HG02610 (cell line): ENCODE data around the gene FRAS1.
"Not testable (repeated sequence)": the region's sequence is repeated elsewhere in the genome, so short reads cannot be mapped to it uniquely, and the experiment has no call there.

Experiments
- ATAC-seq: cut with Tn5 transposase; IDR thresholded peaks from one replicate; pipeline ENCODE4 v1.9.1; 2021; ENCODE audit warnings: mild to moderate bottlenecking, moderate library complexity; ENCODE audit not compliant: unreplicated experiment

Gene FRAS1

DNA sequence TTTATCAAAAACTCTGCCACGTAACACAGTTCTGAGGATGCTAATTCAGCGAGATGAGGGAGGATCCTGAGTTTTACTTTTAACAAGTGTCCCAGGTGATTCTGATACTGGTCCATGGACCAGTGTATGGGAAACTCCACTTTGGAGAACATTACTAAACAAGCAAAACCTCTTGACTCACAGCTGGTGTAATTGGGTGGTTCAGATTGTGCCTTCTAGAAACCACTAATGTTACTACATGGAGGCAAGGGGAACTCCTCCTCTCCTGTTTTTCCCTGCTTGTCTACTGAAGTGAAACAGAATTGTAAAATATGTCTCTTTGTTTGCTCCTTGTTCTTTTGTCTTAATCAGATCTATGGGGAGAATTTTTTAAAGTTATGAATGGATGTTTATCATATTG is 62.6 kb downstream of the FRAS1 start:
- ATAC-seq = no peak

DNA sequence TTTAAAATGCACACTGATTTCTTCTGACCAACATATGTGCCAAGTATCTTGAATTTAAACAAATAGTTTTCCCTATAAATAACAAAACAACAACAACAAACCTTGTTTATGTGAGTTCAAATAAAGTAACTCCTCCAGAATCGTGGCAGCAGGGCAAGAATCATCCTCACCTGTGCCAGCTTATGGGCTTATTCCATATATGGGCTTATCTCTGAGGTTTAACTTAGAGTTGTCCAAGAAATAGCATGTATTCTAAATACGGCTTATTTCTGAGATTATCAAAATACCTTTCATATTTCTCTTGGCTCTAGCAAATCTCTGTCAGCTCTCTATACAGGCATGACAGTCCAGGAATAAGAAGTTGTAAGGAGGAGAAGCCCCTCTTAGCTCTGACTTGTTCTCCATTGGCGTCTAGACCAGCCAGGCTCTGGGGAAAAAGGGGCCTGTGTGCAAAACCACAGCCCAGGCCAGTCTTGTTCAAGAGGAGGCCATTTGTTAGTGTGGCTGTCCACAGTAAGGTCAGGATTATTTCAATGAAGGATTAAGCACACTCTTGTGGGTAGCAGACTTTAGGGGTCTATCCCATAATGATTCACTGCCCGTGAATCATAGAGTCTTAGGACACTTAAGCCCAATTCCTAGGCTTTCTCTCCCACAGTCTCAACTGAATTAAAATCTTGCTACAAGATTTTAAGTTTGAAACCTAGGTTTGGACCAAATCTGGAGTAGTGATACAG is 63.2 kb downstream of the FRAS1 start:
- ATAC-seq = no peak

DNA sequence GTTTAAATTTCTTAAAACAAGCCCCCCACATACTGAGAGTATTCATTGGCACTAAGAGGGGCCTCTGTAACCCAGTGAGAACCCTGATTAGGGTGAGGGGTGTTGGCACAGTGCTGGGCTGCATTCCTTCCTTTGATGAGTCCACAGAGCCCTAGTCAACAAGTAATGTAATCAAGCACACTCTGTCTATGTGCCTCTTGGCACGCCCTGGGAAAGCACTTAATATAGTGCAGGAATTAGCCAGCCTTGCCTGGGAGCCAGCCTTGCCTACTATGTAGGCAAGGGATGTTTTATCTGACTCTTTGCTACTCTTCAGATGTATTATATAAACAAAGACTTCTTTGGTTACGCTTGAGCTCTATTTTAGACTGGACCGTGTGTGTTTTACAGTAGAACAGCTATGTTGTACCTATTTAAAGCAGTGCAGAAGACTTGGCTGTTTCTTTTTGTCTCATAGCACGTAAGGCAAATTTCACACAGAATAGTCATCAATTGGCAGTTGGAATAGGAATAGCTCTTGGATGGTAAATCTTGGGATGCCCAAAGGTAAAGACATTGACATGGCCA is 64.3 kb downstream of the FRAS1 start:
- ATAC-seq = no peak

DNA sequence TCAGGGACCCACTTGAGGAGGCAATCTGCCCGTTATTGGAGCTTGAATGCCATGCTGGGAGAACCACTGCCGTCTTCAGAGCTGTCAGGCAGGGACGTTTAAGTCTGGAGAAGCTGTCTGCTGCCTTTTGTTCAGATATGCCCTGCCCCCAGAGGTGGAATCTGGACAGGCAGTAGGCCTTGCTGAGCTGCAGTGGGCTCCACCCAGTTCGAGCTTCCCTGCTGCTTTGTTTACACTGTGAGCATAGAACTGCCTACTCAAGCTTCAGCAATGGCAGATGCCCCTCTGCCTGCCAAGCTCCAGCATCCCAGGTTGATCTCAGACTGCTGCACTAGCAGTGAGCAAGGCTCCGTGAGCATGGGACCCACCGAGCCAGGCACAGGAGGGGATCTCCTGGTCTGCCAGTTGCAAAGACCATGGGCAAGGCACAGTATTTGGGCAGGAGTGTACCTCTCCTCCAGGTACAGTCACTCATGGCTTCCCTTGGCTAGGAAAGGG is 68.8 kb downstream of the FRAS1 start:
- not testable (repeated sequence) for ATAC-seq

DNA sequence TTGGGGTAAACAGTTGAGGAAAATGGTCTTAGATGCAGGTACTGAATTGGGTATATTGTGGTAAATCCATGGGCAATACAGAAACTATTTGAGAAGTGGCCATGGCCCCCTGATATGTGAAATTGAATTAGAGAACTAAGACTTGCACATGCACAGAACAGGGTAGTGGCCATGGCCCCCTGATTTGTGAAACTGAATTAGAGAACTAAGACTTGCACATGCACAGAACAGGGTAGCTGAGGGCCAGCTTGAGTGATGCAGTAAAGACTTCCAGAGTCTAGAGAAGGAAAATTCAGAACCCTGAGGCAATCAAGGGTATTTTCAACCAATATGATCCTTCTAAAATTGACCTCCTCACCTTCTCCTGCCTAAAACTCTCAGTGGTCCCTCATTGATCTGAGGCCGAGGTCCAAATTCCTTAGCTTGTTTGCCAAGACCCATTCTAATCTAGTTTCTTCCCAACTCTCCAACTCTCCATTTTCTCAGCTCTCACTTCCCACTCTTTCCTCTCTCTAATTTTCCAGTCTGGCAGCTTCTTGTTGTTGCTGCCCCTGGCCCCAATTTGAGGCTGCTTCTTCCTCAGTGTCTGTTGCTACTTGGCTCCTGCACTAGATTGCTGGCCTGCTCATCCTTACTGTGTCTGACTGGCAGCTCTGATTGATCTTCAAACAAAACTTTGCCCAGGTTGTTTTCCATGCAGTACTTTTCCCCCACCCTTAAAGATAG is 72.4 kb downstream of the FRAS1 start:
- no peak for ATAC-seq

DNA sequence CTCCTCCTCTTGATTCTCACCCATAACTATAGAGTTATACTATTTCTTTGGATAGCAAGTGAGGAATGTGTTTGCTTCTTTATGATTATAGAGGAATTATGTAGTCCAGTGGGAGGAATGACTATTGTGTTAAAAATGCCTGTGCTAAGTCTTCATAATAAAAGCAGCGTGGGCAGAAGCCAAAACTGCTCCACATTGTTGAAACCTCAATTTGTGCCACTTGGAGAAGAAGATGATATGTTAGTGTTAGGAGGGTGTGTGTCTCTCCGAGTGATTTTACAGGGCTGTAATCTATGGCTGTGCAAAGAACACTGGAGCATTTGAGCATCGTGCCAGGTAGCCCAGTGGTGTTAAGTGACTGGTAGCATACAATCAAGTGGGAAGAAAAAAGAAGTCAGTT is 74.3 kb downstream of the FRAS1 start:
- ATAC-seq = no peak

DNA sequence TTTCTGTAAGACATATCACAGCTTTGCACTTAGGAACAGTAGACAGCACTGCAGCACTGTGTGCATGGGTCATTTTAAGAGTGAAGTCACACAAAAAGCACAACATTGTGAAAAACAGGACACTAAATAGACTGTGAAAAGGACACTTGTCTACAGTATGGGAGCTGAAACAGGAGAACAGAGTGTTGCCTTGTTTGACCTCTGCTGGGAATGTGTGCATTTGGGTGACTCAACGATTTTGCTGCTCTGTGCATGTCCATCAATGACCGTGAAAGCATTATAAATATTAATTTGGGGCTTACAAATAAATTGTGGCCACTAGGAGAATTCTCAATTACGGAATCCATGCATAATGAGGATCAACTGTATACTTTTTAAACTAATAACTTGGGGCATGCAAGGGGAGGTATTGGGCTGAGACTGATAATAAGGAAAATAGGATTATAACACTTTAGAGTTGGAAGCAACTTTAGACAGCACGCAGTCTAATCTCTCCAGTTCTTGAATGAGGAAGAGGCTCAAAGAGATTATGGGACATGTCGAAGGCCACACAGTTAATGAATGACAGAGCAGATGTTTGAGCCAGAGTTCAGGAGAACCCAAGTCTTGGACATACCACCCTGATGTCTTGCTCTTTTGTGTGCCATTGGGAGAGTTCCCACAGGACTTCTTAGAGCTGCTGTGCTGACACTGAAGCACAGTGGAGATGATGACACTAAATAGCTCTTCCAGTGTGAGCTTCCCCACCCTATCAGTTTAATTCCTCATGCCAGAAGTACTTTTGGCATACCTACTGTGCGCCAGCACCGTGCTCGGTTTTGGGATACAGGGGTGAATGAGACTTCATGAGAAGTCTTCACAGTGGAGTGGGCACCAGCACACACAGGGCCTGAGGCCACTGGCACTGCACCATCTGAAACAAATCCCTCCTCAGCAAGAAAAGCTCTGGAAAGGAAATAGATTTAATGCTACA is 79.3 kb downstream of the FRAS1 start:
- ATAC-seq = no peak

DNA sequence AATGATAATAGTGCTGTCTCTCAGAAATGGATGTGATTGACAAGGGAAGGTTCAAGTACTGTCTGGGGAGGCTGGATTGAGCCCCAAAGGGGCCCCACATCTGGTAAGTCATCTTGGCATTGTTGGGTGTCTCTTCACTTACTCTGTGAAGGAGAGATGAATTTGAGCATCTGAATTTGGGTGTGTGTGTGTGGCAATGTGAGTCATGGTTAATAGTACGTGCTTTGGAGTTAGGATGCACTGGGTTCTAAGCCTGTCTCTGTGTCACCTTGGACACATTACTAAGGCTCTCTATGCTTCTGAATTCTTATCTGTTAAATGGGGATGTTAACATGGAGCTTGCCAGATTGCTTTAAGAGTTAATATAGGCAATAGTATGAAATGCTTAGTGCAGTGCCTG is 80.4 kb downstream of the FRAS1 start:
- no peak for ATAC-seq

DNA sequence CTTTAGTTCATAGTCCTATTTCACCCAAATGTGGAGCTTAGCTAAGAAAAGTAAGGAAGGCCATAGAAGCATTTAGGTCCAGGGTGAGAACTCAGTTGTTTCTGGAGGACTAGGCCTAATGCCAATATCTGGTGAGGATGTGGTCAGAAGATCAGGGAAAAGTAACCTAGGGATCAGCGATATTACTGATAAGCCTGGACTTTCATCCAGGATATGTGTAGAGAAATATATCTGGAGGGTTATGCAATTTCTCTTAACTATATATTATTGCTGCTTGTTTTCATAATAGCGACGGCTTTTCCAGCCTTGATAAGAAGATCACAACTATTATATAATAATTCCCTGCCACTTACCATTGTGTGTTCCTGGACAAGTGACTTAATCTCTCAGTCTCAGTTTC is 81.1 kb downstream of the FRAS1 start:
- ATAC-seq = no peak

DNA sequence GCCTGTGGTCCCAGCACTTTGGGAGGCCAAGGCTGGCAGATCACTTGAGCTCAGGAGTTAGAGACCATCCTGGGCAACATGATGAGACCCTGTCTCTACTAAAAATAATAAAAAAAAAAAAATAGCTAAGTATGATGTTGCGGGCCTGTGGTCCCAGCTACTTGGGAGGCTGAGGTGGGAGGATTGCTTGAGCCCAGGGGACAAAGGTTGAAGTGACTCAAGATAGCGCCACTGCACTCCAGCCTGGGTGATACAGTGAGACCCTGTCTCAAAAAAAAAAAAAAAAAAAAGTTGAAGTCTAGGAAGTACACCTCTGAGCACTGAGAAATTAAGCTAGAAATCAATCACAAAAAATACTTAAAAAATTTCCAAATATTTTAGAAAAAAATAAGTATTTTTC is 86.5 kb downstream of the FRAS1 start:
- no peak for ATAC-seq

DNA sequence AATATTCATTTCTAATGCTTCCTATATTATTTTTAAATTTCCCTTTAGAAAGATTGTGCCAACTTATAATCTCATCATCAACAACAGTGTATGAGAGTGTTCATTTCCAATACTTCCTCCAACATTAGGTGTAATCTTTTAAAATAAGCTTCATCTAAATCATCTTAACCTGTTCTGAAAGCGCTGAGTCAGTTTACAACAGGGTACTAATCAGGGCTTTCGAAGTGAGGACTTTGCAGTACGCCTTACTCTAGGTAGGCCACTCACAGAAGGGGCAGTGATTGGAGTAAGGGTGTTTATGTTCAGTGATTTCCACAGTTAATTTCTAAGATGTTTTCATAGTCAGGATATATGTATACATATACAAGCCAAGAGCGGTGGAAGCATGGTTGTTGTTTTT is 87.9 kb downstream of the FRAS1 start:
- ATAC-seq = no peak

DNA sequence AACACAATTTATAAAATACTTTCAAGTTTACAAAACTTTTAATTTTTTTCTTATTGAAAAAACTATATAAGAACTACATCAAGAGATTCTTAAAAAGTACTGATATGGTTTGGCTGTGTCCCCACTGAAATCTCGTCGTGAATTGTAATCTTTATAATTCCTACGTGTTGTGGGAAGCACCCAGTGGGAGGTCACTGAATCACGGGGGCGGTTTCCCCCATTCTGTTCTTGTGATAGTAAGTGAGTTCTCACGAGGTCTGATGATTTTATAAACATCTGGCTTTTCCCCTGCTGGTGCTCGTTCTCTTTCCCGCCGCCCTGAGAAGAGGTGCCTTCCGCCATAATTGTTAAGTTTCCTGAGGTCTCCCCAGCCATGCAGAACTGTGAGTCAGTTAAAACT is 88.5 kb downstream of the FRAS1 start:
- no peak for ATAC-seq

DNA sequence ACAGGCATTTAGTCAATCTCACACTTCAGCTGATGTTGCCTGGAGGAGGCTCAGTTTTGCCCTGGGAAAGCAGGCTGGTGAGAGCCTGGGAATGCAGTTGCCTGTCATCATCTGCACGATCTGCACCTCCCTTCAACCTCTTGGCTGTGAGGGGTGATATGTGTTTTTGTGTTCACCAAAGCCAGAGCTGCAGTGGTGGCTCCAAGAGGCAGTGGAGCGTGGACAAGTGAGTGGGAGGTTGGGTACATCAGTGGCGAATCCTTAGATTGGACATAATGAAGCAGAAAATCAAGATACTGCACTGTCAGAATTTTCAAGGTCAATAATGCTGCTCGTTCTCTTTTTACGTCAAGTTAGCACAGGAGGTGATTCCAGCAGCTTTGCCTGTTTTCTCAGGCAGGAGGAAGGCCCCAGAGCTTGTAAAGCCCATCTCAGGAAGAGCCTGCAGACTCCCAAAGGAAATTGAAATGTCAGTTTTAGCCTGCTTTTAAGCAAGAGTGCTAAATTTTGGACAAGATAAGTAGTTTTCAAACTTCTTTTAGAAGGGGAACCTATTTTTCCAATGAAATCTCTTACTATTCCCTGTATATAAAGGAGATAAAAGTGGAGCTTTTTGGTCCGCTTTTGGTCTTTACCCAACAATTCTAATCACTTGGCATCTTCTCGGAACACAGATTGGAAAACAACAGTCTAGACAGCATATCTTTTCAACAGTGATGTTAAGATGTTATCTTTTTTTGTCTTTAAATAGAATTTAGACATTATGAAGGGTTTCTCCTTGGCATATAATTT is 92.8 kb downstream of the FRAS1 start:
- no peak for ATAC-seq

DNA sequence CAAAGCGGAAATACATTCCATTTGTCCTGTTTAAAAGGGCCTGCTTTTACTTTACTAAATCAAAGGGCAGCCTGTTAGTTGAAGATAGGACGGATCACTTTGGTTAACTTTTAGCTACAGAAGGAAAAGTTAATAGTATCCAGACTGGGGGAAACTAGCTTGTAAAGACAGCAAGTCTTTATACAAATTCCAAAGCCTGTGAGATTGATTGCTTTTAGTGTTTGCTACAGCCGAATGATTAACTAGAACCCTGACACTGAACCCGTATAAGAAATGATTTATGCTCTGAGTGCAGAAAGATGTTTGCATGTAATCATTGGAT is 93.4 kb downstream of the FRAS1 start:
- no peak for ATAC-seq

DNA sequence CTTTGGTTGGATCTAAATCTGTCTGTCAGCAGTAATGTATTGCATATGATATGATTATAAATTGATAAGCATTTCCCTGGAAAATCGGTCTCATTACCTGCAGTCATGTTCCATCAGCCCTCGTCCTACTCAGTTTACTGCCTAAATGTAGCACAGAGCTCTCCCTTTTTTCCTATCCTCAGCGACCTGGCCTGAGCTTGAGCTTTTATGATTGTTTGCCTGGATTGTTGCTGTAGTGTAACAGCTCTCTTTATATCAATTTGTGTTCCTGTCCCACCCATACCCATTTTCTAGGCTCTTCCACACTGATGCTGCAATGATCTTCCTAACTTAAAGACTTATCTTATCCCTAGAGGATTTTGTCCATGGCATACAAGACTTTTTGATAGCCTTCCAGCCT is 95.7 kb downstream of the FRAS1 start:
- ATAC-seq = no peak

DNA sequence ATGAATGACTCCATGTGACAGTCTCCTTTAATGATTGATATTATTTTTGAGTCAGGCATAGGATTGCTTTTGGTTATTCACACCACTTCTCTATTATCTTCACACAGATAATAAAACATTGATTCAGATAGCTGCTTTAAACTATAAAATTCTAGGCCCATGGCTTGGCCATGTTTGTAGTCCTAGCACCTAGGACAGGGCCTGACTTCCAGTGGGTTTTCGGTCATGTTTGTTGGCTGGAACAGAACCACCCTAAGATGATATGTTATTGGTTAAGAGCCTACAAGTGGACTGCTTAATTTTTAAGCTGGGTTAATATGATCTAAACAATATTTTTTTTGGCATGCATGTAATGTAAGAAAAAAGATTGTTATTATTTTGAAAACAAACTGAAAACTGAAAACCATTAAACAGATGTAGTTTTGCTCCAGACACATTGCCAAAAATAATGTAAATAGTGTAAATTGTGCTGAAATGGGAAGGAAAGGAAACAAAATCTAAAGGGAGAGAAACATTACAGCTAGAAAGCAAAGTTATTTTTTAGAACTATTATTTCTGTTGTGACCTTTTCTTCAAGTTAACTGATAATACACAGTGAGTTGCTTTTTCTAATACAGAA is 98.0 kb downstream of the FRAS1 start:
- ATAC-seq = no peak

DNA sequence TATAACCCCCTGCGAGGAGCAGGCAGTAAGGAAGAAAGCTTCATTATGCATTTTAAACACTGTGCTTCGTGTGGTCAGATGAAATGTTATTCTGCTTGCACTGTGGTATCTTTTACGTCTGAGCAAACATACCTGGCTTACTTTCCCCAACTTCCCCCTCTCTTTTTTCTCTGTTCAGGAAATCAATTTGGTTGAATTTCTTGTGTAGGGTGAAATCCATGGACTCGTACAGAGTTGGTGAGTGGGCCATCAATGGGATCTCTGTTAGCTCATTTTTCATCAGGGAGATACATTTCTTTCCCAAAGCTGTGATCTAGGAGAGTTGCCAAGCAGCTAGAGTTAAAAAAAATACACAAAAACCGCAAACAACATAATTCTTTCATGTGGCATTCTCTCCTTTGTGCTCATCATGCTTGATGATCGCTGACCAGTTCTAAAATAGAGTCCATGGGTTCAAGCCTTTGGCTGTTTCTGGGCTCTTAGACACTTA is 98.5 kb downstream of the FRAS1 start:
- ATAC-seq = no peak

DNA sequence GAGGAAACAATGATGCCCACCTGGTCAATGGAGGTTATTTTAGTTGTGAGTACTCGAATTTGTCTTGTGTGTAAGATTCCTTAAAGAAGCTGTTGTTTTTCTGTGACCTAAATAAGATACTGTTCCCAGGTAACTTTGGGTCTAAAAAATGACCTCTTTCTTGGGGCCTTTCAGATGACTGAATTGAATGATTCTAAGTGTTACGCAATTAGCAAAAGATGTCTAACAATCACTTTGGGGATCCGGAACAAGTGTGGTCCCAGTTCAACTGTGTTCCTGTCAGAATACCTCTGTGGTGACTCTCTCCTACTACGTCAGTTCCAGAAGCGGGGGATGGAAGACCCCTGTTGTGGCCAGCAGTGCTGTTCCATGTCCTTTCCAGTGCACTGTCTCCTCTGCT is 99.4 kb downstream of the FRAS1 start:
- no peak for ATAC-seq

DNA sequence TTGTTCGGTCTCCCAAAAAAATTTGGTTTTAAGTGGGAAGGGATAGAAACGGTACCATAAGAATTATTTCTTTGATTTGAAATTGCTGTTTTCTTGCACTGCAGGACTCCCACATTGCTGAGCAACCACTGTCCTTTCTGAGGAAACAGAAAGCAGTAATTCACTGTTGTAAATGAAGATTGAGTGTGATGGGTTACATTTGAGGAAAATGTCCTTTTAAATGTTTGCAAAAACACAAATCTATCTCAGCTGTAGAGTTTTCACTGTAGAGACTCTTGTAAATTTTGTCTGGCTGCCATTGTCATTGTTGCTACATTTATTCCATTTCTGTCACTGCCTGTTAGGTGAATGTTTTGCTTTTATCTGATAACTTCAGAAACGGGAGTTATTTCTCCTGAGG is 105.2 kb downstream of the FRAS1 start:
- no peak for ATAC-seq

DNA sequence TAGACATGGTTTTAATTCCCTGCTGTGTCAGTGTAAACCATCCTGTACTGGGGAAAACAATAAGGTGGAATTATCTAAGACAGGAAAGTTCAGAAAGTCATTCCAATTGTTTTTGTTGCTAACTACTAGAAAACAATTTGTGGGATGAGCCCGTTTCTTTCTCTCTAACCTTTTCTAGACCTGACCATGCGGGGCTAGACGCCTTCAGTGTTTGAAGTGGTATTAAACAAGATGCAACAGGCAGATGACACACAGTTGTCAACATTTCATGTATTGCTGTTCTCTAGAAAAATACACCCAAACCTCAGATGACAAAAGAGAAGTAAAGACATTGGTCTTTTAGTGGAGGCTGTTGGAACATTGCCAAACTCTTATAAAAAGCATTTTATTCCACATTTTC is 105.7 kb downstream of the FRAS1 start:
- no peak for ATAC-seq
